Measurements from ENCODE around the gene PCDHA1. TPM values are rescaled to one million over a fixed set of nuclear protein-coding genes. Genes with fewer than 3 reads are reported as not detected.

PCDHA1 gene
- total RNA-seq, 4 donors from 2014 or later, result not detected

DNA sequence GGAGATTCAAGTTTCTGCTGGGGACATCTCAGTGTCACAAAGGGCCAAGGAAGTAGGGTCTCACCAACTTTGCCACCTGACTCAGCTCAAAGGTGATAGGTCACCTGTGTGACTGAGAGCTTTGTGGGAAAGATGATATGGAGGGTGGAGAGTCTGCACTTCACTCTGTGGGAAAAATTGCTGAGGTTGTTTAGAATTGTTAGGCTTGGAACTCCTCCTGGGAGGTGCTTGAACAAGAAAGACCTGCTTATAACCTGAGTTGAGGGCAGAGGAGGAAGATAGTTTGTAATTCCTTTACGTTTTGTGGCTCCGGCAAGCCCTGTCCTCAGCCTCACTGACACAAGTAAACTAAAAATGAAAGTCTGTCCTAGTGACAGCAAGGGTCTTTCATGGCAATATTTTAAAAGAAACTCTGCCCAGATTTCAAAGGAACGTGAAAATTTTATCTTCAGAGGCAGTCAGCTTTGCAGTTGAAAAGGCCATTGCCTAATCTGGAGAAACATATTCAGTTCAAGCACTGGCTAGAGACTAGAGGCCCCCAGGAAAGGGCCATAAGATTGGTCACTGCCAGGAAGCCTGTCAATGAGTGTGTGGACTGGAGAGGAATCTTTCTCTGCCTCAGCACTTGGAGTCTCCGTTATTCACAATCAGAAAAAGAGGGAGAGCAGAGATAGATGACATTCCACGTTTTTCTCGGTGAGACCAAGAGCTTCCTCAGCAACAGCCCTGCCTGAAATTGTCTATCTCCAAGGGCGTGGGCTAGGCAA, 203.5 kb downstream of the PCDHA1 start:
- intact Hi-C loops (cut with DNase I; ENCODE audit: low total_unique reads), result no loop called here
- 73 to 79% methylated on average over 7 of the region's 7 CpGs for WGBS, 2 donors
- no peak for DNase-seq (ENCODE audit: low spot score in 2 of 2)

GRCh38 chr5:140992828-140993227, 206.9 kb downstream of the PCDHA1 start:
- 58 to 60% methylated on average over 2 of the region's 2 CpGs for WGBS, 2 donors

More for the DNA sequence above, 203.5 kb downstream of the PCDHA1 start:
- no peak overlapping the region for H3K4me3 ChIP-seq (ENCODE audit: low read depth, poor library complexity, severe bottlenecking)
- TF ChIP-seq POLR2A (IDR thresholded peaks at IDR 0.05), result no peak
- TF ChIP-seq, protein P1, sequence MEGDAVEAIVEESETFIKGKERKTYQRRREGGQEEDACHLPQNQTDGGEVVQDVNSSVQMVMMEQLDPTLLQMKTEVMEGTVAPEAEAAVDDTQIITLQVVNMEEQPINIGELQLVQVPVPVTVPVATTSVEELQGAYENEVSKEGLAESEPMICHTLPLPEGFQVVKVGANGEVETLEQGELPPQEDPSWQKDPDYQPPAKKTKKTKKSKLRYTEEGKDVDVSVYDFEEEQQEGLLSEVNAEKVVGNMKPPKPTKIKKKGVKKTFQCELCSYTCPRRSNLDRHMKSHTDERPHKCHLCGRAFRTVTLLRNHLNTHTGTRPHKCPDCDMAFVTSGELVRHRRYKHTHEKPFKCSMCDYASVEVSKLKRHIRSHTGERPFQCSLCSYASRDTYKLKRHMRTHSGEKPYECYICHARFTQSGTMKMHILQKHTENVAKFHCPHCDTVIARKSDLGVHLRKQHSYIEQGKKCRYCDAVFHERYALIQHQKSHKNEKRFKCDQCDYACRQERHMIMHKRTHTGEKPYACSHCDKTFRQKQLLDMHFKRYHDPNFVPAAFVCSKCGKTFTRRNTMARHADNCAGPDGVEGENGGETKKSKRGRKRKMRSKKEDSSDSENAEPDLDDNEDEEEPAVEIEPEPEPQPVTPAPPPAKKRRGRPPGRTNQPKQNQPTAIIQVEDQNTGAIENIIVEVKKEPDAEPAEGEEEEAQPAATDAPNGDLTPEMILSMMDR (IDR thresholded peaks at IDR 0.05), result no peak

GRCh38 chr5:140996060-140996459, 210.1 kb downstream of the PCDHA1 start:
- intact Hi-C loops (cut with DNase I; ENCODE audit: low total_unique reads), result no loop called here
- DNase-seq (ENCODE audit: low spot score in 2 of 2), result no peak
- H3K4me3 ChIP-seq (ENCODE audit: low read depth, poor library complexity, severe bottlenecking), result no peak overlapping the region
- TF ChIP-seq POLR2A (IDR thresholded peaks at IDR 0.05), result no peak
- TF ChIP-seq, protein P1 (IDR thresholded peaks at IDR 0.05), result no peak
- WGBS, 2 donors, result 57 to 58% methylated on average over 1 of the region's 1 CpG

More at GRCh38 chr5:140992828-140993227, 206.9 kb downstream of the PCDHA1 start:
- TF ChIP-seq, protein P1 (IDR thresholded peaks at IDR 0.05), result no peak
- no peak for TF ChIP-seq POLR2A (IDR thresholded peaks at IDR 0.05)
- H3K4me3 ChIP-seq (ENCODE audit: low read depth, poor library complexity, severe bottlenecking), result no peak overlapping the region
- DNase-seq (ENCODE audit: low spot score in 2 of 2), result no peak
- intact Hi-C loops (cut with DNase I; ENCODE audit: low total_unique reads), result no loop called here

DNA sequence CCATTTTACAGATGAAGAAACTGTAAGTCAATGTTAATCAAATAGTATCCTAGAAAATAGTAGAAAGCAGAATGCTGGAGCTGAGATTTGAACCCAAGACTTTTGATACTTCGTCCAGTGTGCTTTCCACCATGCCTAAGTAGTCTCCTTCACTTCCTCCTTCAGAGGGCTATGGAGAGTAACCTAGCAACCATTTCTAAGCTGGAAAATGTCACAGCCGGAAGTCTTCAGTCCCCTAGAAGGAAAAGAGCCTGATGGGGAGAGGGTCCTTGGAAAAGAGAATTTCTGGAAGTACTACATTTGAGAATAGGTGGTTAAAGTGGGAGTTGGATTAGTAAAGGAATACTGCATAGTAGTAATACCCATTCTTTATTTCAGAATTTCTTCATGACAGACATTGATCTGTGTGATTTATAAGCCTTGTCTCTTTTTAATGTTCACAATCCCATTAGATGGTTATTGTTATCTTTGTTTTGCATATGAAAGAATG, 213.0 kb downstream of the PCDHA1 start:
- no peak for DNase-seq (ENCODE audit: low spot score in 2 of 2)
- intact Hi-C loops (cut with DNase I; ENCODE audit: low total_unique reads), result no loop called here
- TF ChIP-seq, protein P1 (IDR thresholded peaks at IDR 0.05), result no peak
- TF ChIP-seq POLR2A (IDR thresholded peaks at IDR 0.05), result no peak
- H3K4me3 ChIP-seq (ENCODE audit: low read depth, poor library complexity, severe bottlenecking), result no peak overlapping the region
- WGBS, 2 donors, result 84 to 89% methylated on average over 2 of the region's 2 CpGs

- intact Hi-C loops (cut with DNase I; ENCODE audit: low total_unique reads), result no loop called here
- no peak for DNase-seq (ENCODE audit: low spot score in 2 of 2)
- H3K4me3 ChIP-seq (ENCODE audit: low read depth, poor library complexity, severe bottlenecking), result no peak overlapping the region
- TF ChIP-seq POLR2A (IDR thresholded peaks at IDR 0.05), result no peak
- TF ChIP-seq, protein P1 (IDR thresholded peaks at IDR 0.05), result no peak
- WGBS, 2 donors, result 5 to 8% methylated on average over 9 of the region's 9 CpGs
These were observed 215.5 kb downstream of the PCDHA1 start for GRCh38 chr5:141001446-141001843.

Measured in lower leg skin (tissue), 4 donors.